ENCODE measurements around the gene DMD. TPM values are rescaled to one million over a fixed set of nuclear protein-coding genes. Genes with fewer than 3 reads are reported as not detected.

DMD gene
- total and polyA plus RNA-seq, 2 of the 8 experiments (the other 6 are each of a cell fraction or from before 2014, with no cell fraction given), result 4.8 to 7.4 TPM

- Histone ChIP-seq H3K79me1 (ENCODE audit: low read depth, low read length) (no peaks in the 10 kb centered on the region), H3K4me1 (replicated peaks in 1 of 4; ENCODE audit: control insufficient read depth in 3 of 4, insufficient read depth in 4 of 4, low read length in 3 of 4) (no peaks in the 10 kb centered on the region), H2AK5ac (ENCODE audit: low read depth, low read length) (no peak overlapping the region), H3K56ac (replicated peaks; ENCODE audit: insufficient read length, low read depth, low read length) (no peak overlapping the region), H2BK12ac (ENCODE audit: low read depth, low read length) (no peak overlapping the region), H4K8ac (ENCODE audit: extremely low read depth, insufficient read depth, low read length) (no peak overlapping the region), H3K23me2 (ENCODE audit: low read depth, low read length) (no peaks in the 10 kb centered on the region), H3K27me3 (replicated peaks in 1 of 4; ENCODE audit: control insufficient read depth in 3 of 4, extremely low read depth in 1 of 4, insufficient read depth in 3 of 4, low read length in 3 of 4) (no peaks in the 10 kb centered on the region), H3K4ac (replicated peaks; ENCODE audit: insufficient read length, low read depth, low read length) (no peak overlapping the region), H4K20me1 (replicated peaks in 1 of 2; ENCODE audit: control insufficient read depth in 1 of 2, insufficient read depth in 2 of 2, low read length in 2 of 2) (no peaks in the 10 kb centered on the region), H3K4me3 (ENCODE audit: extremely low read depth in 1 of 4, insufficient read depth in 2 of 4, low read depth in 3 of 4, low read length in 4 of 4) (no peak overlapping the region), H2BK120ac (replicated peaks; ENCODE audit: low read depth, low read length) (no peak overlapping the region), H3K9me3 (ENCODE audit: insufficient read depth in 2 of 2, low read depth in 1 of 2, low read length in 1 of 2) (peaks cover 7% of the 10 kb centered on the region in 2 experiments; a peak in 2 of 4 replicates), H2BK20ac (ENCODE audit: low read length) (no peak overlapping the region), H2AFZ (ENCODE audit: low read length) (no peak overlapping the region), H2BK15ac (ENCODE audit: low read length) (no peak overlapping the region), H3K4me2 (ENCODE audit: insufficient read depth in 1 of 2, low read depth in 2 of 2, low read length in 2 of 2) (no peak overlapping the region), H3K23ac (ENCODE audit: insufficient read length) (no peak overlapping the region), H3K79me2 (ENCODE audit: control insufficient read depth in 1 of 2, insufficient read depth in 2 of 2, low read length in 2 of 2) (no peaks in the 10 kb centered on the region), H4K5ac (ENCODE audit: insufficient read length, low read depth, low read length) (no peak overlapping the region), H2BK5ac (ENCODE audit: low read depth, low read length) (no peak overlapping the region), H3K14ac (ENCODE audit: insufficient read length) (no peak overlapping the region), H3K27ac (ENCODE audit: low read depth, low read length) (no peak overlapping the region), H3K9ac (replicated peaks in 1 of 4; ENCODE audit: extremely low read depth in 1 of 4, low read depth in 3 of 4, low read length in 3 of 4) (no peak overlapping the region), H3K18ac (ENCODE audit: extremely low read depth, low read length) (no peak overlapping the region), H4K91ac (replicated peaks; ENCODE audit: insufficient read length, low read length) (no peak overlapping the region), H3K36me3 (ENCODE audit: control insufficient read depth in 2 of 4, insufficient read depth in 4 of 4, low read length in 3 of 4) (no peaks in the 10 kb centered on the region)
- WGBS, 2 experiments (ENCODE audit: extremely low coverage in 1 of 2, insufficient coverage in 1 of 2, insufficient read length in 1 of 2, insufficient replicate concordance in 2 of 2, low coverage in 1 of 2, low lambda C conversion rate in 2 of 2, missing lambda C conversion rate in 1 of 2), result 91% methylated on average over 3 of the region's 3 CpGs; no CpG with 5 or more reads in 1 of the 2 experiments
- no peak for DNase-seq (ENCODE audit: low read depth in 1 of 2, low spot score in 2 of 2)
- POLR2A ChIA-PET (ENCODE audit: partially characterized antibody), result no interaction called here
- FAIRE-seq, result no peak
- CTCF ChIA-PET (ENCODE audit: partially characterized antibody), result interaction anchor here (0.6 kb wide), 1 partner anchor 18 kb away, joined by 3 read pairs; no protein-coding TSS in a partner anchor
- no peak for TF ChIP-seq PHF8 (conservative IDR thresholded peaks at IDR 0.05; ENCODE audit: low read depth, low read length)
- no peak for TF ChIP-seq NANOG (IDR thresholded peaks at IDR 0.05; ENCODE audit: insufficient read depth, low read depth, low read length, poor library complexity, severe bottlenecking)
- no peak for TF ChIP-seq YY1 (IDR thresholded peaks at IDR 0.05; ENCODE audit: low read depth, low read length)
- no peak for TF ChIP-seq RFX5 (IDR thresholded peaks at IDR 0.05; ENCODE audit: borderline replicate concordance, low read depth, low read length)
- no peak for TF ChIP-seq CTBP2 (IDR thresholded peaks at IDR 0.05; ENCODE audit: borderline replicate concordance, insufficient read depth, insufficient read length, low read length)
- no peak for TF ChIP-seq SIX5 (IDR thresholded peaks at IDR 0.05; ENCODE audit: low read depth, low read length)
- TF ChIP-seq CREB1 (IDR thresholded peaks at IDR 0.05), result no peak
- no peak for TF ChIP-seq CTCF (IDR thresholded peaks at IDR 0.05; ENCODE audit: control extremely low read depth in 1 of 3, insufficient read depth in 1 of 3, low read depth in 1 of 3, low read length in 3 of 3)
- no peak for TF ChIP-seq JUN (IDR thresholded peaks at IDR 0.05; ENCODE audit: low read depth, low read length)
- TF ChIP-seq TAF7 (optimal IDR thresholded peaks at IDR 0.05; ENCODE audit: borderline replicate concordance, low read depth, low read length), result no peak
- TF ChIP-seq CEBPB (IDR thresholded peaks at IDR 0.05; ENCODE audit: low read depth, low read length), result no peak
- no peak for TF ChIP-seq SP4 (IDR thresholded peaks at IDR 0.05; ENCODE audit: low read length)
- no peak for TF ChIP-seq TEAD4 (IDR thresholded peaks at IDR 0.05; ENCODE audit: low read depth, low read length)
Measured at GRCh38 chrX:32268207-32268606, 943.1 kb downstream of the DMD start.

All from H1 (cell line).